BLaER1 treated with 17β-estradiol and CSF1 and Interleukin-3, amounts not matched to agents 10 nM and 100 nM (cell line): ENCODE data around the gene CHSY3.

Source experiments
- H3K27ac ChIP-seq, 11 experiments: shearing (Covaris generic); formaldehyde crosslinking; 2 replicates each; pipeline ENCODE4 v1.8.1; 2022
- H3K27me3 ChIP-seq, 11 experiments: shearing (Covaris generic); formaldehyde crosslinking; 2 replicates each; pipeline ENCODE4 v1.8.1; 2022
- H3K36me3 ChIP-seq, 11 experiments: shearing (Covaris generic); formaldehyde crosslinking; 2 replicates each; pipeline ENCODE4 v1.8.1; 2022
- H3K4me1 ChIP-seq, 10 experiments: shearing (Covaris generic); formaldehyde crosslinking; 2 replicates each; pipeline ENCODE4 v1.8.1; 2022
- H3K4me2 ChIP-seq, 11 experiments: shearing (Covaris generic); formaldehyde crosslinking; 2 replicates each; pipeline ENCODE4 v1.8.1; 2022
- H3K4me3 ChIP-seq, 10 experiments: shearing (Covaris generic); formaldehyde crosslinking; 2 replicates each; pipeline ENCODE4 v1.8.1; 2022
- H3K9ac ChIP-seq, 11 experiments: shearing (Covaris generic); formaldehyde crosslinking; 2 replicates each; pipeline ENCODE4 v1.8.1; 2022
- H3K9me3 ChIP-seq, 11 experiments: shearing (Covaris generic); formaldehyde crosslinking; replicated peaks in 1 of 11; 2 replicates each; pipeline ENCODE4 v1.8.1; 2022
- H4K20me1 ChIP-seq, 11 experiments: shearing (Covaris generic); formaldehyde crosslinking; 2 replicates each; pipeline ENCODE4 v1.8.1; 2022
- Cebpa-rat ChIP-seq, 11 experiments: shearing (Covaris generic); IDR thresholded peaks; 2 replicates each; pipeline ENCODE4 v1.8.1; 2022

Gene CHSY3

GRCh38 chr5:130102960-130103359 lies 198.7 kb downstream of the CHSY3 start:
- H3K9me3 ChIP-seq: no peaks in the 10 kb centered on the region
- H3K4me1 ChIP-seq: no peaks in the 10 kb centered on the region
- no peaks in the 10 kb centered on the region for H4K20me1 ChIP-seq
- H3K4me3 ChIP-seq: no peak overlapping the region
- H3K9ac ChIP-seq: no peak overlapping the region
- no peak for TF ChIP-seq Cebpa-rat (IDR thresholded peaks at IDR 0.05)
- no peak overlapping the region for H3K27ac ChIP-seq
- no peaks in the 10 kb centered on the region for H3K36me3 ChIP-seq
- H3K27me3 ChIP-seq: no peaks in the 10 kb centered on the region
- H3K4me2 ChIP-seq: no peak overlapping the region

GRCh38 chr5:130104895-130105688 lies 200.8 kb downstream of the CHSY3 start:
- H3K9ac ChIP-seq: no peak overlapping the region
- no peaks in the 10 kb centered on the region for H3K4me1 ChIP-seq
- H3K27ac ChIP-seq: no peak overlapping the region
- no peaks in the 10 kb centered on the region for H4K20me1 ChIP-seq
- H3K4me3 ChIP-seq: no peak overlapping the region
- H3K4me2 ChIP-seq: no peak overlapping the region
- H3K27me3 ChIP-seq: no peaks in the 10 kb centered on the region
- H3K9me3 ChIP-seq: no peaks in the 10 kb centered on the region
- H3K36me3 ChIP-seq: no peaks in the 10 kb centered on the region
- TF ChIP-seq Cebpa-rat (IDR thresholded peaks at IDR 0.05): no peak

GRCh38 chr5:130106480-130106879 lies 202.2 kb downstream of the CHSY3 start:
- Histone ChIP-seq H3K36me3 (no peaks in the 10 kb centered on the region), H3K27ac (no peak overlapping the region), H3K9ac (no peak overlapping the region), H3K4me2 (no peak overlapping the region), H3K4me1 (peaks cover 0 to 7% (median under 1%) of the 10 kb centered on the region in 10 experiments; a peak in 10 of 20 replicates), H4K20me1 (no peaks in the 10 kb centered on the region), H3K9me3 (no peaks in the 10 kb centered on the region), H3K4me3 (no peak overlapping the region), H3K27me3 (no peaks in the 10 kb centered on the region)
- no peak for TF ChIP-seq Cebpa-rat (IDR thresholded peaks at IDR 0.05)

- Histone ChIP-seq H3K4me3 (no peak overlapping the region), H4K20me1 (no peaks in the 10 kb centered on the region), H3K36me3 (no peaks in the 10 kb centered on the region), H3K4me1 (peaks cover 8 to 22% (median 13%) of the 10 kb centered on the region in 10 experiments; a peak in 16 of 20 replicates), H3K4me2 (no peak overlapping the region), H3K27me3 (no peaks in the 10 kb centered on the region), H3K9ac (no peak overlapping the region), H3K27ac (no peak overlapping the region), H3K9me3 (no peaks in the 10 kb centered on the region)
- no peak for TF ChIP-seq Cebpa-rat (IDR thresholded peaks at IDR 0.05)
Measured at GRCh38 chr5:130109152-130109551, 204.9 kb downstream of the CHSY3 start.

GRCh38 chr5:130110328-130110727 lies 206.1 kb downstream of the CHSY3 start:
- no peak overlapping the region for H3K9ac ChIP-seq
- TF ChIP-seq Cebpa-rat (IDR thresholded peaks at IDR 0.05): no peak
- no peaks in the 10 kb centered on the region for H4K20me1 ChIP-seq
- no peak overlapping the region for H3K27ac ChIP-seq
- no peak overlapping the region for H3K4me2 ChIP-seq
- peaks cover 8 to 22% (median 13%) of the 10 kb centered on the region in 10 experiments; a peak in 16 of 20 replicates for H3K4me1 ChIP-seq
- H3K36me3 ChIP-seq: no peaks in the 10 kb centered on the region
- H3K27me3 ChIP-seq: no peaks in the 10 kb centered on the region
- H3K9me3 ChIP-seq: no peaks in the 10 kb centered on the region
- no peak overlapping the region for H3K4me3 ChIP-seq

GRCh38 chr5:130111746-130112145 lies 207.5 kb downstream of the CHSY3 start:
- Histone ChIP-seq H3K27me3 (no peaks in the 10 kb centered on the region), H3K9me3 (no peaks in the 10 kb centered on the region), H4K20me1 (no peaks in the 10 kb centered on the region), H3K36me3 (no peaks in the 10 kb centered on the region), H3K4me3 (no peak overlapping the region), H3K4me2 (peak overlapping the region in 9 of 11 experiments; percentile 23 to 62 (median 50); a peak in 14 of 22 replicates), H3K27ac (no peak overlapping the region), H3K9ac (no peak overlapping the region), H3K4me1 (peaks cover 8 to 22% (median 13%) of the 10 kb centered on the region in 10 experiments; a peak in 16 of 20 replicates)
- no peak for TF ChIP-seq Cebpa-rat (IDR thresholded peaks at IDR 0.05)

GRCh38 chr5:130112246-130112645 lies 208.0 kb downstream of the CHSY3 start:
- Histone ChIP-seq H3K27me3 (no peaks in the 10 kb centered on the region), H3K4me3 (no peak overlapping the region), H3K4me1 (peaks cover 8 to 22% (median 13%) of the 10 kb centered on the region in 10 experiments; a peak in 16 of 20 replicates), H3K36me3 (no peaks in the 10 kb centered on the region), H3K4me2 (peak overlapping the region in 10 of 11 experiments; percentile 6 to 62 (median 45); a peak in 16 of 22 replicates), H4K20me1 (no peaks in the 10 kb centered on the region), H3K9ac (no peak overlapping the region), H3K27ac (no peak overlapping the region), H3K9me3 (no peaks in the 10 kb centered on the region)
- no peak for TF ChIP-seq Cebpa-rat (IDR thresholded peaks at IDR 0.05)

GRCh38 chr5:130115686-130116085 lies 211.4 kb downstream of the CHSY3 start:
- no peaks in the 10 kb centered on the region for H3K9me3 ChIP-seq
- H3K9ac ChIP-seq: no peak overlapping the region
- H3K27ac ChIP-seq: no peak overlapping the region
- peaks cover 8 to 22% (median 13%) of the 10 kb centered on the region in 10 experiments; a peak in 16 of 20 replicates for H3K4me1 ChIP-seq
- no peak for TF ChIP-seq Cebpa-rat (IDR thresholded peaks at IDR 0.05)
- H3K4me3 ChIP-seq: no peak overlapping the region
- no peaks in the 10 kb centered on the region for H3K36me3 ChIP-seq
- no peak overlapping the region for H3K4me2 ChIP-seq
- H3K27me3 ChIP-seq: no peaks in the 10 kb centered on the region
- no peaks in the 10 kb centered on the region for H4K20me1 ChIP-seq

GRCh38 chr5:130116462-130116861 lies 212.2 kb downstream of the CHSY3 start:
- no peak overlapping the region for H3K4me2 ChIP-seq
- no peak for TF ChIP-seq Cebpa-rat (IDR thresholded peaks at IDR 0.05)
- no peak overlapping the region for H3K27ac ChIP-seq
- no peaks in the 10 kb centered on the region for H3K9me3 ChIP-seq
- no peak overlapping the region for H3K9ac ChIP-seq
- no peak overlapping the region for H3K4me3 ChIP-seq
- H4K20me1 ChIP-seq: no peaks in the 10 kb centered on the region
- H3K27me3 ChIP-seq: no peaks in the 10 kb centered on the region
- no peaks in the 10 kb centered on the region for H3K36me3 ChIP-seq
- H3K4me1 ChIP-seq: peaks cover 8 to 15% (median 12%) of the 10 kb centered on the region in 10 experiments; a peak in 16 of 20 replicates

GRCh38 chr5:130116972-130117371 lies 212.7 kb downstream of the CHSY3 start:
- H3K4me3 ChIP-seq: no peak overlapping the region
- H3K4me1 ChIP-seq: peaks cover 3 to 10% (median 7%) of the 10 kb centered on the region in 10 experiments; a peak in 16 of 20 replicates
- no peaks in the 10 kb centered on the region for H3K27me3 ChIP-seq
- H3K27ac ChIP-seq: no peak overlapping the region
- TF ChIP-seq Cebpa-rat (IDR thresholded peaks at IDR 0.05): no peak
- no peak overlapping the region for H3K4me2 ChIP-seq
- no peaks in the 10 kb centered on the region for H3K36me3 ChIP-seq
- H3K9ac ChIP-seq: no peak overlapping the region
- no peaks in the 10 kb centered on the region for H4K20me1 ChIP-seq
- no peaks in the 10 kb centered on the region for H3K9me3 ChIP-seq
